DOHH2 (cell line): ENCODE results near the gene PARS2.

Experiments used
- CTCF ChIP-seq: fragments of 200-600 bp; sonication (generic); IDR thresholded peaks from one replicate; pipeline ENCODE4 v1.5.1; 2014; ENCODE audit warnings: antibody characterized with exemption, mild to moderate bottlenecking, low read depth, low read length; ENCODE audit not compliant: poor library complexity, severe bottlenecking
- EZH2phosphoT487 ChIP-seq: fragments of 200-600 bp; sonication (generic); IDR thresholded peaks from 2 replicates; pipeline ENCODE4 v1.6.1; 2017; ENCODE audit warnings: borderline replicate concordance, mild to moderate bottlenecking, antibody characterized with exemption, low read length, moderate library complexity, mixed read lengths

- no peak for TF ChIP-seq CTCF
- TF ChIP-seq EZH2phosphoT487 = no peak
These were observed 40.3 kb downstream of the PARS2 start for GRCh38 chr1:54723985-54724384.
